Measurements from ENCODE around the gene CACNG1.
"Not testable (repeated sequence)": the region's sequence is repeated elsewhere in the genome, so short reads cannot be mapped to it uniquely, and the experiment has no call there.

Gene CACNG1

DNA sequence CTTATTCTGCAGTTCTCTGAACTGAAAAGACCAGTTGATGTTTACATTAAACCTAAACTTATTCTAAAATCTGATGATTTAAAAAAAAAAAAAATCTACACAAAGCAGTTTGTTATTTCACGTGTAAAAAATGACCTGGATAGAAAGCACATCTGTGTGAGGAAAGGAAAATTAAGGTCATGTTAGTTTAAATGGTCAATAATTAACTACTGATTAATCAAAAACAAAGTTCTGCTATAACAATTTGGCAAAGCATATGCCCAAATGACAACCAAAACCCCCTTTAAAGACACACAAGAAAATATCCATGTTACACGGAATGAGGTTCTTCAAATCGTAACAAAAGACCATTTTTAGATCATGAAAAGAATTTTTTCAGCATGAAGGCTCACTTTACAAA, 30.4 kb downstream of the CACNG1 start:
- no peak for DNase-seq (ENCODE audit: extremely low read depth in 1 of 2, low read depth in 1 of 2)

DNA sequence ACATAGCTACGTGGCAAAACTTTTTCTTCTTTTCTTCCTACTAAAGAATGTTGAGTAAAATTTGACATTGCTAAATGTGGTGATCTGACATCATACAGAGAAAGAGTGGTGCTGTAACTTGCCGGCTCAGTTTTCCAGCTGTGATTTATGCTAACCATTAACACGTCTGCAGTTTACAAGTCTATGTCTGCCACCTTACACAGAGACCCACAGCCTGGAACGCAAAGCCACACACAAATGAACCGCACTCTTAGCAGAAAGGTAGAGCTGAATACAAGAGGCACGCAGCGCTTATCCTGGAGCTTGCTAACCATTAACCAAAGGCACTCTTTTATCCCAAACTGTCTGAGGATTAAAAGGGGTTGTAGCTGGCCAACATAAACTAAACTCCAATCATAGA, 31.9 kb downstream of the CACNG1 start:
- DNase-seq (ENCODE audit: extremely low read depth in 1 of 2, low read depth in 1 of 2), result no peak

DNA sequence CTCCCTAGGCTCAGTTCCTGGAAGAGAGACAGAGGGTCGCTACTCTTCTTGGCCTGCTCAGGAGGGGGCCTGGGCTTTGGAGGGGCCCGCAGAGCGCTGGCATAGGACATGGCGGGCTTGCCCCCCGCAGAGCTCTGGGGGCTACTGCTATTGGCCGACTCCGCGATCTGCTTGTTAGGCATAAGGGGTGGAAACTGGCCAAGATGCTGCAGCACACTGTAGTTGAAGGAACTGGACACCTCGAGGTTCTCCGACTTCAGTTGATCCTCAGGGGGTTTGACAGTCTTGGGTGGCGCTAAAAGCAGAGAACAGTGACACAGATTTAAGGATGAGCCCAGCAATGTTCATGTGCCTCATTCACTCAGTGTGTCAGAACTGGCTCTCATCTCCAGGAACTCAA, 33.9 kb downstream of the CACNG1 start:
- no peak for DNase-seq (ENCODE audit: extremely low read depth in 1 of 2, low read depth in 1 of 2)

DNA sequence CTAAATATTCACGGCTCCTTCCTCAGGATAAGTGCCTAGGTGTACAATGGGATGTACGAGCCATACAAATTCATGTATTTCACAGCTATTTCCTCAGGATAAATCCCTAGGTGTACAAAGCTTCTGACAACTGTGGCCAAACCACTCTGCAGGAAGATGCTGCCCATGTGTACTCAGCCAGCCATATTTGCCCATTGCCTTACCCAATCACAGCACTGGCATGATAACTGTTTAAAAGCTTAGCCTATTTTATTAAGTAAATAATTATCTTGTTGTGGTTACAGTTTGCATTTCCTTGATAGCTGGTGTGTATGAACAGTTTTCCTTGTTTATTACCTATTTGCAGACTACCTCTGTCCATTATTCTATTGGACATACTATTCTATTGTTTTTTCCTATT, 35.1 kb downstream of the CACNG1 start:
- DNase-seq (ENCODE audit: extremely low read depth in 1 of 2, low read depth in 1 of 2), result no peak

DNA sequence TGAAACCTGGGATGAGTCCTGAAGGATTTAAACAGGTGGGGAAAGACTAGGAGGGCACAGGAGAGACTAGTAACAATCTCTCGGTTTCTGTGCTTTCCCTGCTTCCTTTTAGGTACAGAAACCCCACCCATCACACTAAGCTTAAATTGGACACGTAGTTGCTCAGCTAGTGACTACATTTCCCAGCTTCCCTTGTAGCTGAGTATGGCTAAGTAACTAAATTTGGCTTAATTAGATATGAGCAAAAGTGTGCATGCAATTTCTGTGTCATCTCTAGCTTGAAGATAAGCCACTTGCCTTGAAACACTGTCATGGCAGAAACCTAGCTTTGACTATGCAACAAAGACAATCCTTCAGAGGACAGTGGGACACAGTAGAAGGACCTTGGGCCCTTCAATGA, 36.5 kb downstream of the CACNG1 start:
- DNase-seq (ENCODE audit: extremely low read depth in 1 of 2, low read depth in 1 of 2), result no peak

DNA sequence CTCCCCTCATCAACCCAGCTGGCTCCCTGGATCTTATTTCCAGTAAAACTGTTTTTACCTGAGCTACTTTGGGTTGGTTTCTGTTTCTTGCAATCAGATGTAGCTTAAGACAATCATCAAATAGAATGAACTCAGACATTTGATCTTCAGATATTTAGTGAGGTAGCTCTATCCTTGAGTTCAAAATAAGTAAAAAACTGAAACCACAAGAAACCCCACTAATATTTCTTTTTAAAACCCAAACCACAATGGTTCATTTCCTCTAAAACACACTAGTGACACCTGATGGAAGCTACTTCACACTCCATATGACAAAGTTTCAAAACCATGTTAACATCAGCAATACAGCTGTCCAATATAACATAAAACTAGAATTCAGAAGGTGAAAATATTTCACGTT, 37.8 kb downstream of the CACNG1 start:
- DNase-seq (ENCODE audit: extremely low read depth in 1 of 2, low read depth in 1 of 2), result no peak

DNA sequence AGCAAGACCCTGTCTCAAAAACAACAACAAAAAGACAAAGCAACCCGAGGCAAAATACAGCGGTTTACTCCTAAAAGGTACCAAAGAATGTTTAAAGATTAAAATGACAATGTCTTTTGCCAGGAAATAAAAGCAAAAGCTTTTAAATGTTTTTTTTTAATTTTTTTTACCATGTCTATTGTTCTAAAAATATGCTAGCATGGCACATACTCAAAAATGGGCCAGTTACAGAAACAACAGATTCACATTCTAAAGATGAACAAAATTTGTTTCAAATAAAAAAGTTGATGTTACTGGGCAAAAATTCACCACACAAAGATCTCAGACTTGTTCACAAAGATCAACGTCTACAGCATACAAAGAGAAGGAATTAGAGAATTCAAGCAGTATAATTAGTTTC, 41.1 kb downstream of the CACNG1 start:
- no peak for DNase-seq (ENCODE audit: extremely low read depth in 1 of 2, low read depth in 1 of 2)

DNA sequence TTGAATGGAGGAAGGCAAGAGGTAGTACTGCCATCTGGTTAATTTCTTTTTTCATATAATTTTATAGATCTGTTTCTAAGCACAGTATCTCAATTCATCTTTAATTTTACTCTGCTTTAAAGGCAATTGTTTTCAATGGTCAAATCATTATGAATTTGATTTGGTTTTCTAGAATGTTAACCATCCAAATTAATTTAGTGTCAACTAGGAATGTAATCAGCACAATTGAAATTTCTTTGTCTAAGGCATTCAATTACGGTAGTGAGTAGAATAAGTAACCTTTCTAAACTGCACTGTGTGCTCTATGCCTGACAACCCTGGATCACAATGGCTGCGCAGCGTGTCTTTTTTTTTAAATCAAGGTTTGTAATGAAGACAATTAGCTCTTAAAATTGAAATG, 44.3 kb downstream of the CACNG1 start:
- no peak for DNase-seq (ENCODE audit: extremely low read depth in 1 of 2, low read depth in 1 of 2)

DNA sequence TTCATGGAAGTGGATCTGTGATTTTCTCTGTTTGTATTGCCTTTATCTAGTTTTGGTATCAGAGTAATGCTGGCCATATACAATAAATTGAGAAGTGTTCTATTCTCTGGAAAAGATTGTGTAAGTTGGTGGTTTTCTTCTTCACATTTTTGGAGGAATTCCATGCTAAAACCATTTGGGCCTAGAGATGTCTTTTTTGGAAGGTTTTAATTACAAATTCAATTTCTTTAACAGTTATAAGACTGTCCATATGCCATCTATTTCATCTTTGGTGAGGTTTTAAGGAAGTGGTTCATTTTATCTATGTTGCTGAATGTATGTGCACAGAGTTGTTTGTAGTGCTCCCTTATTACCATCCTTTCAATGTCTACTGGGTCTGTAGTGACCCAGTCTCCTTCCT, 46.0 kb downstream of the CACNG1 start:
- no peak for DNase-seq (ENCODE audit: extremely low read depth in 1 of 2, low read depth in 1 of 2)

DNA sequence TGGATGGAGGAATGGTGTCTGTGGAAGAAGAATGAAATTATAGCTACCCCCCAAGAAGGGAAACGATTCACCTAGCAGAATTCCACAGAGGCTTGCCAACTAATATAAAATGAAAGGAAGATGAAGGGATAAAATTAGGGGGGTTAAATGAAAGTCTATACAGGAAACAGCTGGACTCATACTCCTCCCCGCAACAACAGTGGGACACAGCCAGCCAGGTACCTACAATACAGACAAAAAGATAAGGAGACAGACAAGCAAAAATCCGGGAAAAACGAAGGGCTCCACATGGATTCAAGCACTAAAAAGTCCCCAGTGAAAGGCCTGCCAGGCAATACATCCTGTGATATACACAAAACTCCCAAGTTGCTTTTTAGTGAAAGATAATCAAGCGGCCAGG, 47.9 kb downstream of the CACNG1 start:
- DNase-seq (ENCODE audit: extremely low read depth in 1 of 2, low read depth in 1 of 2), result no peak

DNA sequence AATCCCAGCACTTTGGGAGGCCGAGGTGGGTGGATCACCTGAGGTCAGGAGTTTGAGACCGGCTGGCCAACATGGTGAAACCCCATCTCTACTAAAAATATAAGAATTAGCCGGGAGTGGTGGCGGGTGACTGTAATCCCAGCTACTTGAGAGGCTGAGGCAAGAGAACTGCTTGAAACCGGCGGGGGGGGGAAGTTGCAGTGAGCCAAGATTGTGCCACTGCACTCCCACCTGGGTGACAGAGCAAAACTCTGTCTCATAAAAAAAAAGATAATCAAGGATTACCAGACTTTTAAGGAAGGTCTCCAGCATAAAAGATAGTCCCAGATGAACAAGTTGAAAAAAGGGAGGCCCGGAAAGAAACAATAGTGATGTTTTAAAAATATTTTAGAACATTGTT, 48.4 kb downstream of the CACNG1 start:
- not testable (repeated sequence) for DNase-seq (ENCODE audit: extremely low read depth in 1 of 2, low read depth in 1 of 2)

DNA sequence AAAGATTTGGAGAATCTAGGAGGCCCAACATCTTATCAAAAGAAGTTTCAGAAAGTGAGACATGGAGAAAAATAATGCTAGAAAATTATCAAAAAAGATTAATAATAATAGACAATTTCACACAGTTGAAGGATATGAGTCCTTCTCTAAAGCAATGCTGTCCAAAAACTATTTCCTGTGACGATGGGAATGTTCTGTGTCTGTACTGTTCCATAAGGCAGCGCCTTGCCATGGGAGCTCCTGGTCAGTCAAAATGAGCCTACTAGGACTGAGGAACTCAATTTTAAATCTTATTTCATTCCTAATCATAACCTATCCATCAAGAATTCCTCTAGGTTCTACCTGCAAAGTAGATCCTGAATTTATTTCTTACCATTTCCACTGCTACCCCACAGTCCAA, 49.0 kb downstream of the CACNG1 start:
- DNase-seq (ENCODE audit: extremely low read depth in 1 of 2, low read depth in 1 of 2), result no peak

DNA sequence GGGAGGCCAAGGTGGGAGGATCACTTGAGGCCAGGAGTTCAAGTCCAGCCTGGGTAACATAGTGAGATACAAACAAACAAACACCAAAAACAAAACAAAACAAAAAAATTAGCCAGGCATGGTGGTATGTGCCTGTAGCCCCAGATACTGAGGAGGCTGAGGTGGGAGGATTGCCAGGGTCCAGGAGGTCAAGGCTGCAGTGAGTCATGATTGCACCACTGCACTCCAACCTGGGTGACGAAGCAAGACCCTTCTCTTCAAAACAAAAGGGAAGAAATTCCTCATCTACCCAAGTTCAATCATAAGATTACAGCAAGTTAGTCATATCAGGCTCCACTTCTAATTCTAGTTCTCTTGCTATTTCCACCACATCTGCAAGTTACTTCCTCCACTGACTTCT, 50.9 kb downstream of the CACNG1 start:
- not testable (repeated sequence) for DNase-seq (ENCODE audit: extremely low read depth in 1 of 2, low read depth in 1 of 2)

DNA sequence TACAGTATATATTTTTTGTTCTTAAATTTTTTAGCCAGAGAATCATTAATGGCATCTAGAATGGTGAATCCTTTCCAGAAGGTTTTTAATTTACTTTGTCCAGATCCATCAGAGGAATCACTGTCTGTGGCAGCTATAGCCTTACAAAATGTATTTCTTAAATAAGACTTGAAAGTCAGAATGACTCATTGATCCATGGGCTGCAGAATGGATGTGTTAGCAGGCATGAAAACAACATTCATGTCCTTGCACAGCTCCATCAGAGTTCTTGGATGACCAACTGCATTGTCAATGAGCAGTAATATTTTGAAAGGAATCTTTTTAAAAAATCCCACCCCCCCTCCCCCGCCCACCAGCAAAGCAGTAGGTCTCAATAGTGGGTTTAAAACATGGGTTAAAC, 51.4 kb downstream of the CACNG1 start:
- no peak for DNase-seq (ENCODE audit: extremely low read depth in 1 of 2, low read depth in 1 of 2)

DNA sequence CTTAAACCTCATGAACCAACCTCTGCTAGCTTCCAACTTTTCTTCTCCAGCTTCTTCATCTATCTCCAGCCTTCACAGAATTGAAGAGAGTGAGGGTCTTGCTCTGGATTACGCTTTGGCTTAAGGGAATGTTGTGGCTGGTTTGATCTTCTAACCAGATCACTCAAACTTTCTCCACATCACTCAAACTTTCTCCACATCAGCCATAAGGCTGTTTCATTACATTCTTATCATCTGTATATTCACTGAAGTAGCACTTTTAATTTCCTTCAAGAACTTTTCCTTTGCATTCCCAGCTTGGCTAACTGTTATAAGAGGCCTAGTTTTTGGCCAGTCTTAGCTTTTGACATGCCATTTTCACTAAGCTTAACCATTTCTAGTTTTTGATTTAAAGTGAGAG, 52.3 kb downstream of the CACNG1 start:
- no peak for DNase-seq (ENCODE audit: extremely low read depth in 1 of 2, low read depth in 1 of 2)

DNA sequence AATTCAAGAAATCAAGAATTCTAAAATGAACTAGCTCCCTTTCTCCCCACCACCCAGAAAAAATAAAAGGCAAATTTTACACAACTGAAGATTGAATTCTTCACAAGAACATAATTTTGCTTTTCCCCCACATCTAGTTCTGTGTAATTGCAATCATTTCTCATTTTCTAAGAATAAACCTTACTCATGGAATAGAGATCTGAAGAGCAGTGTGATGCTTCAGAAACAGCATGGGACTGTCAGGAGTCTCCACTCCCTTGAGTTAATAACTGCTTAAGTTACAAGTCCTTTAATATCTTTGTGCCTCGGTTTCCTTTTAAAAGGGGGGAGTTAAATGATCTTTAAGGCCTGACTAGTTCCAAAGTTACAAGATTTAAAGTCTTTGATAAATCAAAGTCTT, 53.7 kb downstream of the CACNG1 start:
- DNase-seq (ENCODE audit: extremely low read depth in 1 of 2, low read depth in 1 of 2), result no peak

DNA sequence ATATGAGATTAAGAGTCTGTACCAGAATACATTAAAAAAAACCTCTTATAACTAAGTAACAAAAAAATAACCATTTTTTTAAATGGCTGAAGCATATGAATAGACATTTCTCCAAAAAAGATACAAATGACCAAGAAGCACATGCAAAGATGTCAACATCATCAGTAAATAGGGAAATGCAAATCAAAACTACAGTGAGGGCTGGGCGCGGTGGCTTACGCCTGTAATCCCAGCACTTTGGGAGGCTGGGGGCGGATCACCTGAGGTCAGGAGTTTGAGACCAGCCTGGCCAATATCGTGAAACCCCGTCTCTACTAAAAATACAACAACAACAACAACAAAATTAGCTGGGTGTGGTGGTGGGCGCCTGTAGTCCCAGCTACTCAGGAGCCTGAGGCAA, 60.3 kb downstream of the CACNG1 start:
- not testable (repeated sequence) for DNase-seq (ENCODE audit: extremely low read depth in 1 of 2, low read depth in 1 of 2)

DNA sequence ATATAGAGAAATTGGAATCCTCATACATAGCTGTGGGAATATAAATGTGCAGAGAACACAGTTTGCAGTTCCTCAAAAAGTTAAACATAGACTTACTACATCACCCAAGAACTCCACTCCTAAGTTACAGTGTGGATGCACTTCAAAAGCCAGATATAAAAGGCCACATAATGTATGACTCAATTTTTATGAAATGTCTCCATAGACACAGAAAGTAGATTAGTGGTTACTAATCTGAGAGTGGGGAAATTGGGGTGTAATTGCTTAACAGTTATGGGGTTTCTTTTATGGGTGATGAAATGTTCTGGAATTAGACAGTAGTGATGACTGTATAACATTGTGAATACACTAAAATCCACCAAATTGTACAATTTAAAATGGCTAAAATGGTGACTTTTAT, 60.9 kb downstream of the CACNG1 start:
- no peak for DNase-seq (ENCODE audit: extremely low read depth in 1 of 2, low read depth in 1 of 2)

All from stimulated activated CD8-positive, alpha-beta memory T cell treated with anti-CD3 and anti-CD28 coated beads, Interleukin-7, amount 100 ng/mL, for 48 hours (primary cell).